ENCODE measurements around the gene PRR29. TPM values are rescaled to one million over a fixed set of nuclear protein-coding genes. Genes with fewer than 3 reads are reported as not detected.

PRR29 gene
- polyA plus RNA-seq, 3 donors = 0.03 to 2.1 (median 1.4) TPM

DNA sequence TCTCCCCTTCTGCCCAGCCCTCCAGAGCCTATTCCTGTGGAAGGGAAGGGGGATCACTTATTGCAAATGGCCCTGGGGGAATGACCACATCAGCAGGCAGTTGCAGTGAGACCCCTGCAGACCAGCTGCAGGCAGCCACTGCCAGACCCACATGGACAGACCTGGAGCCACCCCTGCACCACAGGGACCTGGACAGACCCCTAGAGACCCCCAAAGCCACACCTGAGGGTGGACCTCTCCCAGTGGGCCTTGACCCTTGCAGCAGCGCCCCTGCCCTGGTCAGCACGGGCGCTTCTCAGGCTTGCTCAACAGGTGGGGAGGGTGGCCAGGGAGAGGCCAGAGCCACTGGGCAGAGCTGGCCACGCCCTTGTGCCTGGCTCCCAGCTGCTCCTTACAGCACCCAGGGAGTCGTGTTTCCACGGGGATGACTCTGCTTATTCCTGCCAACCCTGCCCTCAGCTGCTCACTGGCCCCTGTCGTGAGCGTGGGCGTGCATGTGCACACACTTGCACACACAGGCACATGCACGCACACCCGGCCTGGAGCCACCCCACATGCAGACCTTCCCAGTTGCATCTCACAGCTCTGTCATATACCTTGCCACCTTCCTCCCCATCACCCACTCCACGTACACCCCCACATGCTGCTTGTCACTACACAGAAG is 24.1 kb upstream of the PRR29 start:
- WGBS (ENCODE audit: insufficient coverage) = 87% methylated on average over 9 of the region's 12 CpGs
- Histone ChIP-seq H3K27me3 (ENCODE audit: control insufficient read depth in 2 of 2, insufficient read depth in 2 of 2, low read length in 2 of 2) (no peaks in the 10 kb centered on the region), H3K4me2 (replicated peaks; ENCODE audit: extremely low read depth, low read length, poor library complexity, severe bottlenecking) (no peak overlapping the region), H3K36me3 (replicated peaks in 1 of 2; ENCODE audit: control insufficient read depth in 1 of 2, insufficient read depth in 2 of 2, low read length in 2 of 2) (no peaks in the 10 kb centered on the region), H2AFZ (ENCODE audit: insufficient read depth, low read depth, low read length, poor library complexity, severe bottlenecking) (no peak overlapping the region), H3K4me1 (ENCODE audit: control insufficient read depth in 1 of 2, insufficient read depth in 2 of 2, low read length in 2 of 2) (no peaks in the 10 kb centered on the region), H3K4me3 (replicated peaks in 1 of 3; ENCODE audit: low read depth in 2 of 3, low read length in 3 of 3) (no peak overlapping the region), H3K27ac (ENCODE audit: low read depth in 1 of 2, low read length in 2 of 2) (no peak overlapping the region), H3K9me3 (replicated peaks in 1 of 2; ENCODE audit: control insufficient read depth in 1 of 2, insufficient read depth in 1 of 2, low read length in 2 of 2) (no peaks in the 10 kb centered on the region), H3K9ac (ENCODE audit: insufficient read depth, low read length, poor library complexity, severe bottlenecking) (no peak overlapping the region), H3K79me2 (ENCODE audit: insufficient read depth, low read length) (no peaks in the 10 kb centered on the region), H4K20me1 (ENCODE audit: insufficient read depth, low read length) (no peaks in the 10 kb centered on the region)
- H3K4me3 Mint-ChIP-seq = no peak overlapping the region
- H3K36me3 Mint-ChIP-seq = no peaks in the 10 kb centered on the region
- peaks cover 10% of the 10 kb centered on the region for H3K4me1 Mint-ChIP-seq
- no peak for DNase-seq
- TF ChIP-seq, protein P1, sequence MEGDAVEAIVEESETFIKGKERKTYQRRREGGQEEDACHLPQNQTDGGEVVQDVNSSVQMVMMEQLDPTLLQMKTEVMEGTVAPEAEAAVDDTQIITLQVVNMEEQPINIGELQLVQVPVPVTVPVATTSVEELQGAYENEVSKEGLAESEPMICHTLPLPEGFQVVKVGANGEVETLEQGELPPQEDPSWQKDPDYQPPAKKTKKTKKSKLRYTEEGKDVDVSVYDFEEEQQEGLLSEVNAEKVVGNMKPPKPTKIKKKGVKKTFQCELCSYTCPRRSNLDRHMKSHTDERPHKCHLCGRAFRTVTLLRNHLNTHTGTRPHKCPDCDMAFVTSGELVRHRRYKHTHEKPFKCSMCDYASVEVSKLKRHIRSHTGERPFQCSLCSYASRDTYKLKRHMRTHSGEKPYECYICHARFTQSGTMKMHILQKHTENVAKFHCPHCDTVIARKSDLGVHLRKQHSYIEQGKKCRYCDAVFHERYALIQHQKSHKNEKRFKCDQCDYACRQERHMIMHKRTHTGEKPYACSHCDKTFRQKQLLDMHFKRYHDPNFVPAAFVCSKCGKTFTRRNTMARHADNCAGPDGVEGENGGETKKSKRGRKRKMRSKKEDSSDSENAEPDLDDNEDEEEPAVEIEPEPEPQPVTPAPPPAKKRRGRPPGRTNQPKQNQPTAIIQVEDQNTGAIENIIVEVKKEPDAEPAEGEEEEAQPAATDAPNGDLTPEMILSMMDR (IDR thresholded peaks at IDR 0.05) = no peak
- intact Hi-C loops (cut with micrococcal nuclease) = no loop called here
- H3K27ac Mint-ChIP-seq = no peak overlapping the region
- H3K9me3 Mint-ChIP-seq = peaks cover 0 to 1% (median 0%) of the 10 kb centered on the region in 7 donors
- peaks cover 2 to 14% (median 6%) of the 10 kb centered on the region in 3 donors for H3K27me3 Mint-ChIP-seq (ENCODE audit: low read depth in 3 of 3)

DNA sequence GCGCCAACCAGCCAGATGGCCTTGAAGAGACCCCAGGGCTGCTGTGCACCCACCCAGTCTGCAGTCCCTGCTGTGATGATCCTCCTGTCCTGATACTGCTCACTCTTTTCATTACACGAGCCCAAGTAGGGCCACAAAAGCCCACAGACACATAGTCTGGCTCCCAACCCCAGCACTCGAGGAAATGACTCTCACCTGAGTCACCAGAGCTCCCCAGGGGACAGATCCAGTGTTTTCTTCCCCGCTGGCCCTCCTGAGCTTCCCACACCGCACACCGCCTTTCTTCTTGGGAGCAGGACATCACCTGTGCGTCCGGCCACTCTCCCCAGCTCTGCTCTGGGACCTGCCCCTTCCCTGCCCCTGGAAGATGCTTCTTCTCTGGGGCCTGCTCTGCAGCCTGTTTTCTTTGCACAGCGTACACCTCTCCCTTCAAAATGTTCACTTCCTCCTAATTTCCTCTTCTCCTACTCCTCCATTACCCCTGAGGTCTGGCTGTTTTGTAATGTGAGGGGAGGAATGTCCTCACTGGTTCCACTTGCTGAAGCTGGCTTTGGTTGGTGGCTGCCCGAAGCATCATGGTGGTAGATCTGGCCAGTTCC is 23.5 kb upstream of the PRR29 start:
- Histone ChIP-seq H3K4me3 (replicated peaks in 1 of 3; ENCODE audit: low read depth in 2 of 3, low read length in 3 of 3) (no peak overlapping the region), H3K9me3 (replicated peaks in 1 of 2; ENCODE audit: control insufficient read depth in 1 of 2, insufficient read depth in 1 of 2, low read length in 2 of 2) (no peaks in the 10 kb centered on the region), H4K20me1 (ENCODE audit: insufficient read depth, low read length) (no peaks in the 10 kb centered on the region), H2AFZ (ENCODE audit: insufficient read depth, low read depth, low read length, poor library complexity, severe bottlenecking) (no peak overlapping the region), H3K79me2 (ENCODE audit: insufficient read depth, low read length) (no peaks in the 10 kb centered on the region), H3K4me1 (ENCODE audit: control insufficient read depth in 1 of 2, insufficient read depth in 2 of 2, low read length in 2 of 2) (no peaks in the 10 kb centered on the region), H3K27me3 (ENCODE audit: control insufficient read depth in 2 of 2, insufficient read depth in 2 of 2, low read length in 2 of 2) (no peaks in the 10 kb centered on the region), H3K9ac (ENCODE audit: insufficient read depth, low read length, poor library complexity, severe bottlenecking) (no peak overlapping the region), H3K27ac (ENCODE audit: low read depth in 1 of 2, low read length in 2 of 2) (no peak overlapping the region), H3K4me2 (replicated peaks; ENCODE audit: extremely low read depth, low read length, poor library complexity, severe bottlenecking) (no peak overlapping the region), H3K36me3 (replicated peaks in 1 of 2; ENCODE audit: control insufficient read depth in 1 of 2, insufficient read depth in 2 of 2, low read length in 2 of 2) (no peaks in the 10 kb centered on the region)
- 87% methylated on average over 8 of the region's 10 CpGs for WGBS (ENCODE audit: insufficient coverage)
- no peak for DNase-seq
- peaks cover 0 to 1% (median 0%) of the 10 kb centered on the region in 7 donors for H3K9me3 Mint-ChIP-seq
- TF ChIP-seq, protein P1 (IDR thresholded peaks at IDR 0.05) = no peak
- H3K4me3 Mint-ChIP-seq = no peak overlapping the region
- H3K27me3 Mint-ChIP-seq (ENCODE audit: low read depth in 3 of 3) = peaks cover 2 to 11% (median 4%) of the 10 kb centered on the region in 3 donors
- peak overlapping the region in 2 of 7 donors; percentile 2 to 42 for H3K27ac Mint-ChIP-seq
- H3K36me3 Mint-ChIP-seq = no peaks in the 10 kb centered on the region
- intact Hi-C loops (cut with micrococcal nuclease) = no loop called here
- H3K4me1 Mint-ChIP-seq = peaks cover 10% of the 10 kb centered on the region
